ENCODE measurements around the gene FHIT. TPM values are rescaled to one million over a fixed set of nuclear protein-coding genes. Genes with fewer than 3 reads are reported as not detected.

Gene FHIT
- polyA plus RNA-seq, 1 of the 3 experiments (the other 2 are of a cell fraction): 0.41 TPM

GRCh38 chr3:61184956-61185355 lies 66.3 kb downstream of the FHIT start:
- Histone ChIP-seq H3K9me2 (no peaks in the 10 kb centered on the region), H3K9ac (no peak overlapping the region), H2AFZ (ENCODE audit: low read depth) (no peak overlapping the region), H3F3A (replicated peaks; ENCODE audit: insufficient read depth) (no peaks in the 10 kb centered on the region), H3K36me3 (replicated peaks in 1 of 2; ENCODE audit: control insufficient read depth in 1 of 2, insufficient read depth in 2 of 2, low read length in 1 of 2) (no peaks in the 10 kb centered on the region), H3K4me2 (no peak overlapping the region), H4K20me1 (ENCODE audit: insufficient read depth) (no peaks in the 10 kb centered on the region), H3K4me3 (ENCODE audit: low read depth in 2 of 2, low read length in 1 of 2) (no peak overlapping the region), H3K27me3 (ENCODE audit: insufficient read depth) (no peaks in the 10 kb centered on the region), H3K79me2 (ENCODE audit: insufficient read depth) (no peaks in the 10 kb centered on the region), H3K9me3 (no peaks in the 10 kb centered on the region), H3K4me1 (ENCODE audit: control insufficient read depth in 1 of 2, insufficient read depth in 2 of 2, low read depth in 1 of 2, low read length in 1 of 2) (no peaks in the 10 kb centered on the region), H3K27ac (ENCODE audit: low read depth in 2 of 2, low read length in 1 of 2) (no peak overlapping the region)
- CTCF ChIA-PET: interaction anchor here (1.5 kb wide), 1 partner anchor 13 kb away, joined by 3 read pairs; no protein-coding TSS in a partner anchor
- 41% methylated on average over 4 of the region's 4 CpGs for WGBS (ENCODE audit: low lambda C conversion rate)
- DNase-seq: no peak
- TF ChIP-seq RCOR1 (IDR thresholded peaks at IDR 0.05; ENCODE audit: low read length) (no peak), ELF1 (IDR thresholded peaks at IDR 0.05) (no peak), SIN3A (IDR thresholded peaks at IDR 0.05; ENCODE audit: borderline replicate concordance, low read depth, low read length) (no peak)
- TF ChIP-seq, protein P1, sequence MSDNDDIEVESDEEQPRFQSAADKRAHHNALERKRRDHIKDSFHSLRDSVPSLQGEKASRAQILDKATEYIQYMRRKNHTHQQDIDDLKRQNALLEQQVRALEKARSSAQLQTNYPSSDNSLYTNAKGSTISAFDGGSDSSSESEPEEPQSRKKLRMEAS (IDR thresholded peaks at IDR 0.05; ENCODE audit: low read depth): no peak
- TF ChIP-seq, protein P2, sequence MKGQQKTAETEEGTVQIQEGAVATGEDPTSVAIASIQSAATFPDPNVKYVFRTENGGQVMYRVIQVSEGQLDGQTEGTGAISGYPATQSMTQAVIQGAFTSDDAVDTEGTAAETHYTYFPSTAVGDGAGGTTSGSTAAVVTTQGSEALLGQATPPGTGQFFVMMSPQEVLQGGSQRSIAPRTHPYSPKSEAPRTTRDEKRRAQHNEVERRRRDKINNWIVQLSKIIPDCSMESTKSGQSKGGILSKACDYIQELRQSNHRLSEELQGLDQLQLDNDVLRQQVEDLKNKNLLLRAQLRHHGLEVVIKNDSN (IDR thresholded peaks at IDR 0.05; ENCODE audit: borderline replicate concordance, low read depth): no peak
- POLR2A ChIA-PET: no interaction called here

DNA sequence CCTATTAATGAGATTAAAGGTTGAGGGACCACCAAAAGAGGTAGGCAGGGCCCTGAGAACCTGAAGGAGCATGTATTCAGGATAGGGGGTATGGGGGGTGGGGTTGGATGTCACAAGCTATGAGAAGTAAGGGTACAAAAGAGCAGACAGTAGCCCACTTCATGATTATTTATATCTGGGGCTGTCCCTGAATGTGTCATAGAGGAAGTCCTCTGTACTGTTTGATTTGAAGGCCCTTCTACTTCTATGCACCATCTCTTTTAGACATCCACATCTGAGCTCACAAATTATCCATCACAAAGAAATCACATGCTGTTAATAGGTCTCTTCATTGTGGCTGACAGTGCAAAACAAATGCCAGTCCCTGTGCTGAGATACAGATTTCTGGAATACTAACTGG lies 68.6 kb downstream of the FHIT start:
- DNase-seq: no peak
- ChIA-PET CTCF (interaction anchor here (1.0 to 1.3 kb wide), 2 partner anchors 10 to 107 kb away, joined by 3 to 5 read pairs; no protein-coding TSS in a partner anchor), POLR2A (no interaction called here)
- no peaks in the 10 kb centered on the region for H3K27me3 ChIP-seq (ENCODE audit: insufficient read depth)
- no peak overlapping the region for H3K27ac ChIP-seq (ENCODE audit: low read depth in 2 of 2, low read length in 1 of 2)
- H3K4me2 ChIP-seq: no peak overlapping the region
- H3K36me3 ChIP-seq (replicated peaks in 1 of 2; ENCODE audit: control insufficient read depth in 1 of 2, insufficient read depth in 2 of 2, low read length in 1 of 2): no peaks in the 10 kb centered on the region
- H3K9me3 ChIP-seq: no peaks in the 10 kb centered on the region
- no peak overlapping the region for H3K9ac ChIP-seq
- H3K79me2 ChIP-seq (ENCODE audit: insufficient read depth): no peaks in the 10 kb centered on the region
- TF ChIP-seq RXRA (IDR thresholded peaks at IDR 0.05; ENCODE audit: borderline replicate concordance, low read depth) (no peak), GABPA (IDR thresholded peaks at IDR 0.05; ENCODE audit: low read depth) (no peak), POLR2AphosphoS5 (IDR thresholded peaks at IDR 0.05; ENCODE audit: low read depth, low read length) (no peak), NRF1 (IDR thresholded peaks at IDR 0.05; ENCODE audit: low read depth, low read length) (no peak), EP300 (IDR thresholded peaks at IDR 0.05; ENCODE audit: borderline replicate concordance in 1 of 2, low read depth in 1 of 2, low read length in 1 of 2) (no peak), ELF1 (IDR thresholded peaks at IDR 0.05) (no peak), SMC3 (IDR thresholded peaks at IDR 0.05; ENCODE audit: low read depth, low read length) (no peak)
- TF ChIP-seq, protein P2 (IDR thresholded peaks at IDR 0.05; ENCODE audit: borderline replicate concordance, low read depth): no peak
- H4K20me1 ChIP-seq (ENCODE audit: insufficient read depth): no peaks in the 10 kb centered on the region
- H2AFZ ChIP-seq (ENCODE audit: low read depth): no peak overlapping the region
- H3K4me3 ChIP-seq (ENCODE audit: low read depth in 2 of 2, low read length in 1 of 2): no peak overlapping the region
- no peaks in the 10 kb centered on the region for H3K4me1 ChIP-seq (ENCODE audit: control insufficient read depth in 1 of 2, insufficient read depth in 2 of 2, low read depth in 1 of 2, low read length in 1 of 2)
- no peaks in the 10 kb centered on the region for H3K9me2 ChIP-seq
- H3F3A ChIP-seq (replicated peaks; ENCODE audit: insufficient read depth): no peaks in the 10 kb centered on the region

DNA sequence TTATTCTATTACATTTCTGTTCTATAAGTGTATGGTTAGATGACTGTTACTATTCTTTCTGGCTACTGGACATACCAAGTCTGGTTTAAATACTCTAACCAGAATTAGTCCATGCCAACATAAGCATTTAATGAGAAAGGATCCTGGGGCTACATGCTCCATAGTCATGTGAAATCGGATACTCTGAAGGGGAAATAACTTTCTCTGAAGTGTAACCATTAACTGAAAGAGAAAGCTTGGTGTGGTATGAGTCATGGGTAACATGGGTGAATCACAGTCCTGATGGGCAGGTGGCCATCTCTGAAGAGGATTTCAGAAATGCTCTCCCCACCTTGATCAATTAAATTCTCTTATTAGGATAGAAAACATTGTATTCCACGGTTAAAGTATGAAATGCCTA lies 69.4 kb downstream of the FHIT start:
- TF ChIP-seq YY1 (IDR thresholded peaks at IDR 0.05; ENCODE audit: low read depth) (no peak), FOSL2 (IDR thresholded peaks at IDR 0.05; ENCODE audit: borderline replicate concordance, low read depth) (peak; percentile 52; the same call in 1 of the 2 replicates), JUND (IDR thresholded peaks at IDR 0.05) (peak; percentile 29; the same call in 1 of the 2 replicates)
- TF ChIP-seq, protein P3, sequence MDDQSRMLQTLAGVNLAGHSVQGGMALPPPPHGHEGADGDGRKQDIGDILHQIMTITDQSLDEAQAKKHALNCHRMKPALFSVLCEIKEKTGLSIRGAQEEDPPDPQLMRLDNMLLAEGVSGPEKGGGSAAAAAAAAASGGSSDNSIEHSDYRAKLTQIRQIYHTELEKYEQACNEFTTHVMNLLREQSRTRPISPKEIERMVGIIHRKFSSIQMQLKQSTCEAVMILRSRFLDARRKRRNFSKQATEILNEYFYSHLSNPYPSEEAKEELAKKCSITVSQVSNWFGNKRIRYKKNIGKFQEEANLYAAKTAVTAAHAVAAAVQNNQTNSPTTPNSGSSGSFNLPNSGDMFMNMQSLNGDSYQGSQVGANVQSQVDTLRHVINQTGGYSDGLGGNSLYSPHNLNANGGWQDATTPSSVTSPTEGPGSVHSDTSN (IDR thresholded peaks at IDR 0.05): 0 out of 2 replicates have a peak, but pooled peaks have one; percentile 24
- DNase-seq: no peak
- Histone ChIP-seq H3K79me2 (ENCODE audit: insufficient read depth) (no peaks in the 10 kb centered on the region), H3K4me3 (ENCODE audit: low read depth in 2 of 2, low read length in 1 of 2) (no peak overlapping the region), H3K9me2 (no peaks in the 10 kb centered on the region), H3K27me3 (ENCODE audit: insufficient read depth) (no peaks in the 10 kb centered on the region), H3K4me1 (ENCODE audit: control insufficient read depth in 1 of 2, insufficient read depth in 2 of 2, low read depth in 1 of 2, low read length in 1 of 2) (no peaks in the 10 kb centered on the region), H3K36me3 (replicated peaks in 1 of 2; ENCODE audit: control insufficient read depth in 1 of 2, insufficient read depth in 2 of 2, low read length in 1 of 2) (no peaks in the 10 kb centered on the region), H4K20me1 (ENCODE audit: insufficient read depth) (no peaks in the 10 kb centered on the region), H3F3A (replicated peaks; ENCODE audit: insufficient read depth) (no peaks in the 10 kb centered on the region), H3K9me3 (no peaks in the 10 kb centered on the region), H3K27ac (ENCODE audit: low read depth in 2 of 2, low read length in 1 of 2) (no peak overlapping the region), H3K9ac (no peak overlapping the region), H2AFZ (ENCODE audit: low read depth) (no peak overlapping the region), H3K4me2 (no peak overlapping the region)
- WGBS (ENCODE audit: low lambda C conversion rate): 54% methylated on average over 2 of the region's 2 CpGs
- ChIA-PET CTCF (no interaction called here), POLR2A (no interaction called here)
